ENCODE results near the gene DLG2.

DLG2 gene

GRCh38 chr11:83998921-83999320 is 1628.2 kb downstream of the DLG2 start:
- no peak for DNase-seq (ENCODE audit: low spot score)

- DNase-seq (ENCODE audit: low spot score), result no peak
These were observed 1636.9 kb downstream of the DLG2 start for GRCh38 chr11:83990160-83990733.

GRCh38 chr11:83982825-83983224 is 1644.3 kb downstream of the DLG2 start:
- DNase-seq (ENCODE audit: low spot score), result no peak

- DNase-seq (ENCODE audit: low spot score), result no peak
These were observed 1647.6 kb downstream of the DLG2 start for GRCh38 chr11:83979593-83979992.

GRCh38 chr11:83978942-83979341 is 1648.2 kb downstream of the DLG2 start:
- DNase-seq (ENCODE audit: low spot score), result no peak

- DNase-seq (ENCODE audit: low spot score), result no peak
These were observed 1651.1 kb downstream of the DLG2 start for GRCh38 chr11:83976086-83976485.

- DNase-seq (ENCODE audit: low spot score), result no peak
These were observed 1654.6 kb downstream of the DLG2 start for GRCh38 chr11:83972536-83972935.

GRCh38 chr11:83971063-83971462 is 1656.1 kb downstream of the DLG2 start:
- DNase-seq (ENCODE audit: low spot score), result no peak

GRCh38 chr11:83970061-83970671 is 1657.0 kb downstream of the DLG2 start:
- DNase-seq (ENCODE audit: low spot score), result no peak

GRCh38 chr11:83957038-83957900 is 1669.9 kb downstream of the DLG2 start:
- DNase-seq (ENCODE audit: low spot score), result no peak

- DNase-seq (ENCODE audit: low spot score), result no peak
These were observed 1670.9 kb downstream of the DLG2 start for GRCh38 chr11:83956119-83956697.

- DNase-seq (ENCODE audit: low spot score), result no peak
These were observed 1672.4 kb downstream of the DLG2 start for GRCh38 chr11:83954780-83955179.

GRCh38 chr11:83951521-83951920 is 1675.6 kb downstream of the DLG2 start:
- no peak for DNase-seq (ENCODE audit: low spot score)

GRCh38 chr11:83948200-83948599 is 1678.9 kb downstream of the DLG2 start:
- no peak for DNase-seq (ENCODE audit: low spot score)

GRCh38 chr11:83945976-83946375 is 1681.2 kb downstream of the DLG2 start:
- no peak for DNase-seq (ENCODE audit: low spot score)

- DNase-seq (ENCODE audit: low spot score), result no peak
These were observed 1686.1 kb downstream of the DLG2 start for GRCh38 chr11:83941050-83941449.

GRCh38 chr11:83938148-83938547 is 1689.0 kb downstream of the DLG2 start:
- no peak for DNase-seq (ENCODE audit: low spot score)

- DNase-seq (ENCODE audit: low spot score), result no peak
These were observed 1694.1 kb downstream of the DLG2 start for GRCh38 chr11:83933008-83933407.

- DNase-seq (ENCODE audit: low spot score), result no peak
These were observed 1699.7 kb downstream of the DLG2 start for GRCh38 chr11:83927422-83927821.

GRCh38 chr11:83924795-83925542 is 1702.2 kb downstream of the DLG2 start:
- no peak for DNase-seq (ENCODE audit: low spot score)

- no peak for DNase-seq (ENCODE audit: low spot score)
These were observed 1703.2 kb downstream of the DLG2 start for GRCh38 chr11:83923961-83924360.

- no peak for DNase-seq (ENCODE audit: low spot score)
These were observed 1704.2 kb downstream of the DLG2 start for GRCh38 chr11:83922953-83923352.
